Fibroblast of lung (primary cell): ENCODE measurements around the gene ZFHX2. TPM values are rescaled to one million over a fixed set of nuclear protein-coding genes. Genes with fewer than 3 reads are reported as not detected.

ENCODE experiments used
- DNase-seq, 2 donors: peaks; one replicate each; pipeline versions ENCODE4 v3.0.0 to v3.0.0-alpha.2; 2010; ENCODE audit warnings: low read depth in 2 of 2
- H2AFZ ChIP-seq: 2 replicates; pipeline ENCODE4 v1.5.1; 2012; ENCODE audit warnings: low read length, control low read depth, inconsistent platforms
- H3K27ac ChIP-seq: 2 replicates; pipeline ENCODE4 v1.5.1; 2011; ENCODE audit warnings: low read length, control low read depth; ENCODE audit not compliant: insufficient read depth
- H3K27me3 ChIP-seq: 2 replicates; pipeline ENCODE4 v1.5.1; 2011; ENCODE audit warnings: mild to moderate bottlenecking, low read length; ENCODE audit not compliant: control insufficient read depth, insufficient read depth
- H3K36me3 ChIP-seq: 2 replicates; pipeline ENCODE4 v1.5.1; 2011; ENCODE audit warnings: low read length; ENCODE audit not compliant: control insufficient read depth, insufficient read depth
- H3K4me1 ChIP-seq: 2 replicates; pipeline ENCODE4 v1.5.1; 2011; ENCODE audit warnings: low read length; ENCODE audit not compliant: control insufficient read depth, insufficient read depth; ENCODE audit errors: extremely low read depth
- H3K4me2 ChIP-seq: 2 replicates; pipeline ENCODE4 v1.5.1; 2011; ENCODE audit warnings: low read length, control low read depth; ENCODE audit not compliant: insufficient read depth; ENCODE audit errors: extremely low read depth
- H3K4me3 ChIP-seq, 4 experiments: fragments of 200-600 bp in 1 of 4; sonication (generic) in 1 of 4; replicated peaks in 1 of 4; 2 replicates each; pipeline ENCODE4 v1.5.1; 2011 to 2016; ENCODE audit warnings: low read length in 4 of 4, low read depth in 3 of 4, mild to moderate bottlenecking in 3 of 4, control low read depth in 2 of 4, inconsistent platforms in 1 of 4, mixed read lengths in 1 of 4; ENCODE audit not compliant: insufficient read depth in 1 of 4; ENCODE audit errors: control extremely low read depth in 1 of 4
- H3K79me2 ChIP-seq: 2 replicates; pipeline ENCODE4 v1.5.1; 2012; ENCODE audit warnings: mild to moderate bottlenecking, low read length, inconsistent platforms; ENCODE audit not compliant: control insufficient read depth, insufficient read depth
- H3K9ac ChIP-seq: 2 replicates; pipeline ENCODE4 v1.5.1; 2011; ENCODE audit warnings: mild to moderate bottlenecking, low read length, control low read depth; ENCODE audit not compliant: insufficient read depth
- H3K9me3 ChIP-seq: 2 replicates; pipeline ENCODE4 v1.5.1; 2012; ENCODE audit warnings: low read depth, low read length; ENCODE audit not compliant: control insufficient read depth, insufficient read depth
- H4K20me1 ChIP-seq: 2 replicates; pipeline ENCODE4 v1.5.1; 2011; ENCODE audit warnings: low read length; ENCODE audit not compliant: control insufficient read depth, insufficient read depth; ENCODE audit errors: extremely low read depth
- EZH2 ChIP-seq: IDR thresholded peaks from 2 replicates; pipeline ENCODE4 v1.5.1; 2012; ENCODE audit warnings: low read length, control low read depth, mild to moderate bottlenecking; ENCODE audit errors: missing control alignments
- polyA plus RNA-seq, 2 donors: library from polyadenylated mRNA; depleted of rRNA in 1 of 2; stranded (reverse) in 1 of 2; unstranded in 1 of 2; fragments of >200 nt; gene quantifications; 2 replicates each; pipeline ENCODE4 v1.2.1, GENCODE V29; 2011 to 2012; ENCODE audit warnings: missing spikeins in 1 of 2
- total RNA-seq: library from RNA; depleted of rRNA; stranded (reverse); fragments of >200 nt; gene quantifications from 2 replicates; pipeline ENCODE4 v1.2.1, GENCODE V29; 2014
- TF ChIP-seq, protein P1 (sequence below), 2 donors: IDR thresholded peaks in 1 of 2; conservative IDR thresholded peaks in 1 of 2; 1 replicate in 1 of 2; 2 replicates in 1 of 2; pipeline ENCODE4 v1.5.1; 2011 to 2012; ENCODE audit warnings: low read length in 2 of 2, control low read depth in 1 of 2, inconsistent platforms in 1 of 2, low read depth in 1 of 2, mild to moderate bottlenecking in 1 of 2

Gene ZFHX2
- total and polyA plus RNA-seq, 2 donors (not counting 1 experiment from before 2014, with no cell fraction given): 0.33 TPM; not detected in 1

DNA sequence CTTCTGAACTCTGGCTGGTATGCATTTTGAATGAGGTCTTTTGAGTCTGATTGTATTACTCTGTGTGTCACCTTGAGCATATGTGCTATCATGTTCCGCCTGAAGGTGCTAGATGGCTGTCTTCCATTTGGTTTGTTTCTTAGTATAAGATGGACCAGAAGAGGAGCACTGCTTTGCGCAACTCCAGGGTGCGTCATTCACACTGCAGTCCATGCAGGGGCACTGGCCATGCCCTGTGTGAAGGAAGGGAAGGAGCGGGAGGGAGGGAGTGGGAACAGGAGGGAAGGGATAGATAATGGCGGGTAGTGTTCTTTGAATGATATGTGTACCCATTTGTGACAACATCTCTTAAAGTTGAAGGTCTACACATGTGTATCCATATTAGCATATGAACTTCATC is 8.2 kb downstream of the ZFHX2 start:
- Histone ChIP-seq H3K27me3 (no peaks in the 10 kb centered on the region), H3K9me3 (no peaks in the 10 kb centered on the region), H2AFZ (no peak overlapping the region), H3K27ac (no peak overlapping the region), H3K9ac (no peak overlapping the region), H3K4me1 (peaks cover 4% of the 10 kb centered on the region), H3K79me2 (no peaks in the 10 kb centered on the region), H3K36me3 (no peaks in the 10 kb centered on the region), H3K4me3 (no peak overlapping the region), H4K20me1 (no peaks in the 10 kb centered on the region), H3K4me2 (no peak overlapping the region)
- TF ChIP-seq, protein P1, sequence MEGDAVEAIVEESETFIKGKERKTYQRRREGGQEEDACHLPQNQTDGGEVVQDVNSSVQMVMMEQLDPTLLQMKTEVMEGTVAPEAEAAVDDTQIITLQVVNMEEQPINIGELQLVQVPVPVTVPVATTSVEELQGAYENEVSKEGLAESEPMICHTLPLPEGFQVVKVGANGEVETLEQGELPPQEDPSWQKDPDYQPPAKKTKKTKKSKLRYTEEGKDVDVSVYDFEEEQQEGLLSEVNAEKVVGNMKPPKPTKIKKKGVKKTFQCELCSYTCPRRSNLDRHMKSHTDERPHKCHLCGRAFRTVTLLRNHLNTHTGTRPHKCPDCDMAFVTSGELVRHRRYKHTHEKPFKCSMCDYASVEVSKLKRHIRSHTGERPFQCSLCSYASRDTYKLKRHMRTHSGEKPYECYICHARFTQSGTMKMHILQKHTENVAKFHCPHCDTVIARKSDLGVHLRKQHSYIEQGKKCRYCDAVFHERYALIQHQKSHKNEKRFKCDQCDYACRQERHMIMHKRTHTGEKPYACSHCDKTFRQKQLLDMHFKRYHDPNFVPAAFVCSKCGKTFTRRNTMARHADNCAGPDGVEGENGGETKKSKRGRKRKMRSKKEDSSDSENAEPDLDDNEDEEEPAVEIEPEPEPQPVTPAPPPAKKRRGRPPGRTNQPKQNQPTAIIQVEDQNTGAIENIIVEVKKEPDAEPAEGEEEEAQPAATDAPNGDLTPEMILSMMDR (conservative IDR thresholded peaks at IDR 0.05 in 1 of 2, IDR thresholded peaks at IDR 0.05 in 1 of 2; ENCODE audit: low read depth in 1 of 2, low read length in 2 of 2): no peak
- no peak for TF ChIP-seq EZH2
- no peak for DNase-seq

- no peaks in the 10 kb centered on the region for H3K36me3 ChIP-seq
- peaks cover 4% of the 10 kb centered on the region for H3K4me1 ChIP-seq
- H3K79me2 ChIP-seq: no peaks in the 10 kb centered on the region
- no peaks in the 10 kb centered on the region for H3K27me3 ChIP-seq
- no peak overlapping the region for H3K4me2 ChIP-seq
- H2AFZ ChIP-seq: no peak overlapping the region
- H3K4me3 ChIP-seq: no peak overlapping the region
- H3K9me3 ChIP-seq: no peaks in the 10 kb centered on the region
- no peak for TF ChIP-seq EZH2
- TF ChIP-seq, protein P1 (conservative IDR thresholded peaks at IDR 0.05 in 1 of 2, IDR thresholded peaks at IDR 0.05 in 1 of 2; ENCODE audit: low read depth in 1 of 2, low read length in 2 of 2): no peak
- H3K9ac ChIP-seq: no peak overlapping the region
- no peak overlapping the region for H3K27ac ChIP-seq
- no peaks in the 10 kb centered on the region for H4K20me1 ChIP-seq
- no peak for DNase-seq
Measured at GRCh38 chr14:23542261-23542660, 9.3 kb downstream of the ZFHX2 start.

DNA sequence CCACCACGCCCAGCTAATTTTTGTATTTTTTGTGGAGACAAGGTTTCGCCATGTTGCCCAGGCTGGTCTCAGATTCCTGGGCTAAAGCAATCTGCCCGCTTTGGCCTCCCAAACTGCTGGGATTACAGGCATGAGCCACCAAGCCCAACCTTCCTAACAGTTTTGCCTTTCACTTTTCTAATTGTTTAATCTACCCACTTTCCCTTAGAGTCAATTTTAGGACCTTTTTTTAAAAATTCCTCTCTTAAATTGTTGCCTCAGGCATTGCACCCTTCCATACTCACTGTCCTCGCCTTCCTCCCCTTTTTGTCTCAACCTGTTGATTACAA is 11.5 kb downstream of the ZFHX2 start:
- Histone ChIP-seq H4K20me1 (no peaks in the 10 kb centered on the region), H2AFZ (no peak overlapping the region), H3K4me2 (no peak overlapping the region), H3K36me3 (no peaks in the 10 kb centered on the region), H3K4me1 (peaks cover 4% of the 10 kb centered on the region), H3K79me2 (no peaks in the 10 kb centered on the region), H3K9me3 (no peaks in the 10 kb centered on the region), H3K27ac (no peak overlapping the region), H3K4me3 (no peak overlapping the region), H3K9ac (no peak overlapping the region), H3K27me3 (no peaks in the 10 kb centered on the region)
- no peak for DNase-seq
- TF ChIP-seq, protein P1 (conservative IDR thresholded peaks at IDR 0.05 in 1 of 2, IDR thresholded peaks at IDR 0.05 in 1 of 2; ENCODE audit: low read depth in 1 of 2, low read length in 2 of 2): no peak
- no peak for TF ChIP-seq EZH2
